Measurements from ENCODE around the gene GPR32. TPM values are rescaled to one million over a fixed set of nuclear protein-coding genes. Genes with fewer than 3 reads are reported as not detected.

GPR32 gene
- polyA plus RNA-seq, 1 experiment: not detected

GRCh38 chr19:50815439-50815838 is 45.2 kb downstream of the GPR32 start:
- POLR2A ChIA-PET: no interaction called here
- Histone ChIP-seq H3K27me3 (ENCODE audit: control insufficient read depth, insufficient read depth, low read length) (peaks cover 23% of the 10 kb centered on the region), H3K27ac (ENCODE audit: low read depth, low read length) (no peak overlapping the region), H3K4me3 (ENCODE audit: low read depth, low read length) (no peak overlapping the region), H3K9me3 (ENCODE audit: control insufficient read depth, insufficient read depth, low read length) (peaks cover 6% of the 10 kb centered on the region)
- DNase-seq (ENCODE audit: low read depth, low spot score): no peak
- CTCF ChIA-PET: no interaction called here
- TF ChIP-seq, protein P1, sequence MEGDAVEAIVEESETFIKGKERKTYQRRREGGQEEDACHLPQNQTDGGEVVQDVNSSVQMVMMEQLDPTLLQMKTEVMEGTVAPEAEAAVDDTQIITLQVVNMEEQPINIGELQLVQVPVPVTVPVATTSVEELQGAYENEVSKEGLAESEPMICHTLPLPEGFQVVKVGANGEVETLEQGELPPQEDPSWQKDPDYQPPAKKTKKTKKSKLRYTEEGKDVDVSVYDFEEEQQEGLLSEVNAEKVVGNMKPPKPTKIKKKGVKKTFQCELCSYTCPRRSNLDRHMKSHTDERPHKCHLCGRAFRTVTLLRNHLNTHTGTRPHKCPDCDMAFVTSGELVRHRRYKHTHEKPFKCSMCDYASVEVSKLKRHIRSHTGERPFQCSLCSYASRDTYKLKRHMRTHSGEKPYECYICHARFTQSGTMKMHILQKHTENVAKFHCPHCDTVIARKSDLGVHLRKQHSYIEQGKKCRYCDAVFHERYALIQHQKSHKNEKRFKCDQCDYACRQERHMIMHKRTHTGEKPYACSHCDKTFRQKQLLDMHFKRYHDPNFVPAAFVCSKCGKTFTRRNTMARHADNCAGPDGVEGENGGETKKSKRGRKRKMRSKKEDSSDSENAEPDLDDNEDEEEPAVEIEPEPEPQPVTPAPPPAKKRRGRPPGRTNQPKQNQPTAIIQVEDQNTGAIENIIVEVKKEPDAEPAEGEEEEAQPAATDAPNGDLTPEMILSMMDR (IDR thresholded peaks at IDR 0.05; ENCODE audit: low read depth, low read length): no peak

GRCh38 chr19:50817941-50818858 is 47.9 kb downstream of the GPR32 start:
- Histone ChIP-seq H3K9me3 (ENCODE audit: control insufficient read depth, insufficient read depth, low read length) (peaks cover 6% of the 10 kb centered on the region), H3K27me3 (ENCODE audit: control insufficient read depth, insufficient read depth, low read length) (peaks cover 36% of the 10 kb centered on the region), H3K4me3 (ENCODE audit: low read depth, low read length) (peak overlapping the region; percentile 52), H3K27ac (ENCODE audit: low read depth, low read length) (no peak overlapping the region)
- TF ChIP-seq, protein P1 (IDR thresholded peaks at IDR 0.05; ENCODE audit: low read depth, low read length): no peak
- ChIA-PET CTCF (no interaction called here), POLR2A (no interaction called here)
- DNase-seq (ENCODE audit: low read depth, low spot score): no peak

DNA sequence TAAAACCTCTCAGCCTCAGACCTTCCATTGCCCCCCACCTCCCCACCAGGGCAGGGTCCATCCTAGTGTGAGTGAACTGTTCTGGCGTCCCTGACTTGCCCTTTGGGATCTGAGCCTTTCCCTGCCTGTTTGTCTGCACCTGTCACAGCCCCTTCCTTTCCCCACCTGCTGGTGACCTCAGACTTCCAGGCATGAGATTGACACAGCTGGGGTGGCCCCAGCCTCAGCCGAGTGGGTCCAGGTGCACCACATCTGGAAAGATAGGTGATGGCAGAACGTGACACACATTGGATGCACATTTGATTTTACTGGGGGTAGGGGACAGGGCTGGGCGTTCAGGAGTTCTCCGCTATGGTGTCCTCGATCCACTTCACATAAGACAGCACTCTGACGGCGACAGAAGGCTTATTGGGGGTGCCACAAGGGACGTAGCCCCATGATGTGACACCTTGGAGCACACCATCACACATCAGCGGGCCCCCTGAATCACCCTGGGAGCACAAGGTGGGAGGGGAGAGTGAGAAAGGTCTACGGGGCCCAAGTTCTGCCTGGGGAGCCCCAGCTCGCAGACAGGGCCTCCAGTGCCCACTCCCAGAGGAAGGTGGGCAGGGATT is 48.7 kb downstream of the GPR32 start:
- peaks cover 40% of the 10 kb centered on the region for H3K27me3 ChIP-seq (ENCODE audit: control insufficient read depth, insufficient read depth, low read length)
- TF ChIP-seq, protein P1 (IDR thresholded peaks at IDR 0.05; ENCODE audit: low read depth, low read length): no peak
- POLR2A ChIA-PET: no interaction called here

DNA sequence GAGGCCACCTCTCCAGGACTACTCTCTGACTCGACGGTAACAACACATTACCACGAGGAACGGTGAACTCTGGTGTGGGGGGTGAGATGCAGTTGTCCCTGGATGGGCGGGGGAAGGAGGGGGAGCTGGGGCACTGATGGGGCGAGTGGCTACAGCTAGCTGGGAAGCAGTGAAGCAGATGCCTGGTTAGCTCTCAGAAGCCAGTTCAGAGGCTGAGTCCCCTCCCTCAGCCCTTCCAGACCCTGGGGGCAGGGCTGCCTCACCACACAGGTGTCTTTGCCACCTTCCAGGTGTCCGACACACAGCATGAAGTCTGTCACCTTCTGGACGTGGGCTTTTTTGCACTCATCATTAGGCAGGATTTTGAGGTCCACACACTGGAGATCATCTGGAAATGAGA is 49.4 kb downstream of the GPR32 start:
- TF ChIP-seq, protein P1 (IDR thresholded peaks at IDR 0.05; ENCODE audit: low read depth, low read length): no peak
- DNase-seq (ENCODE audit: low read depth, low spot score): no peak
- Histone ChIP-seq H3K27ac (ENCODE audit: low read depth, low read length) (no peak overlapping the region), H3K27me3 (ENCODE audit: control insufficient read depth, insufficient read depth, low read length) (peaks cover 42% of the 10 kb centered on the region), H3K4me3 (ENCODE audit: low read depth, low read length) (no peak overlapping the region), H3K9me3 (ENCODE audit: control insufficient read depth, insufficient read depth, low read length) (peaks cover 6% of the 10 kb centered on the region)
- CTCF ChIA-PET: no interaction called here
- POLR2A ChIA-PET: no interaction called here

More for the DNA sequence above, 48.7 kb downstream of the GPR32 start:
- no peak overlapping the region for H3K4me3 ChIP-seq (ENCODE audit: low read depth, low read length)
- CTCF ChIA-PET: interaction anchor here (0.5 kb wide), 1 partner anchor 10 kb away, joined by 7 read pairs; no protein-coding TSS in a partner anchor
- no peak overlapping the region for H3K27ac ChIP-seq (ENCODE audit: low read depth, low read length)
- DNase-seq (ENCODE audit: low read depth, low spot score): no peak
- peaks cover 6% of the 10 kb centered on the region for H3K9me3 ChIP-seq (ENCODE audit: control insufficient read depth, insufficient read depth, low read length)

DNA sequence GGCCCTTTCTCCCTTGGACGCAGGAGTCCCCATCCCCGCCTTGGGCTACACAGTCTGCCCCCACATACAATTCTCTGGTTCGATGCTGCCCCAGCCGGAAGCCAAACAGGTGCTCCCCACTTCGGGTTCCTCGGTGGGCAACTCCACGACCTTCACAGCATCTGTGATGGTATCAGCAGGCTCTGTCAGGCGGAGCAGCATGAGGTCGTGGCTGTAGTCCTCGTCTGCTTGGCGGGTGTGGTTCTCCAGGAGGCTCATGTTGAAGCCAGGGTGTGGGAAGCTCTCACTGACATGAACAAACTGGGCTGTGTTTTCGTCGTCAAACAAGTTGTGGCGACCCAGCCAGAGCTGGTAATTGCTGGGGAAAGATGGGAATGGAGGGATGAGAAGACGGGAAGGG is 49.8 kb downstream of the GPR32 start:
- DNase-seq (ENCODE audit: low read depth, low spot score): no peak
- Histone ChIP-seq H3K4me3 (ENCODE audit: low read depth, low read length) (no peak overlapping the region), H3K27ac (ENCODE audit: low read depth, low read length) (no peak overlapping the region), H3K9me3 (ENCODE audit: control insufficient read depth, insufficient read depth, low read length) (peaks cover 6% of the 10 kb centered on the region), H3K27me3 (ENCODE audit: control insufficient read depth, insufficient read depth, low read length) (peaks cover 41% of the 10 kb centered on the region)
- POLR2A ChIA-PET: no interaction called here
- CTCF ChIA-PET: no interaction called here
- TF ChIP-seq, protein P1 (IDR thresholded peaks at IDR 0.05; ENCODE audit: low read depth, low read length): no peak

All from AG04450 (cell line).